NCI-H1436 (cell line): ENCODE measurements around the gene KLHDC7B.

Source experiments
- DNase-seq: peaks from one replicate; lab custom pipeline; 2025; lab: John Stamatoyannopoulos, UW

Gene KLHDC7B

DNA sequence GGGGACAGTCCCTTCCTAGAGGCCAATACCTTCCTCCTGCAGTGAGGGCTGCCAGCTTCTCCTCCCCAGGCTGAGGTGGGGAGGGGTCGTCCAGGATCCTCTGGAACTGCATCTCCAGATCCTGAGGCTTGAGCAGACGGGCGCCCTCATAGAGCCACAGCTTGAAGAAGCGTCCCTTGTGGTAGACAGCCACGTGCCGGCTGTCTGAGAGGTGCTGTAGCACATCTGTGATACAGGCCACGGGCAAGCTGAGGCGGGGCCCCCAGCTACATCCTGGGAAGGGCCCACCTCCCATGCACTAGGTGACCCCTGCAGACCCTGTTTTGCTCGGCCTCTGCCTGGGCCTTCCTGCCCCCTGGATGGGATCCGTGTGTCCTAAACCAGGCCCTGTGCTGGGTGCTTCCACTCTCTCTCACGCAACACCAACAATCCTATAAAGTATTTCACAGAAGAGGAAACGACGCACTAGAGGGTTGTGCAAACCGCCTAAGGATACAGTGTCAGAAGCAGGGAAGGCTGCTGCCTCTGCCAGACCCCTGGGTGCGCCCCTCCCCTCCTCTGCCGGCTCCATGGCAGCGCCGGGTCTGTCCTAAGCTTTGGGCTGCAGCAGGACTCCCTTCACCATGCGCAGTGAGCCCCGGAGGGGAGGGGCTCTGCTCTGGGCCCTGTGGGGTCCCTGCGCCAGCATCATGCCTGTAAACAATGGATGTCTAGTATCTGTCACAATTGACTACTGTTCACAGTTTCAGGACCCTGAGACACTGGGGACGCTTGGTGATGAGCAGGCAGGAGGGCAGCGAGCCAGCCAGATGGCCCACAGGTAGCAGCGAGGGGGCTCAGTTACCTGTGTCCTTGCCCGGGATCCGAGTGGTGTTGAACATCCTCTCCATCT lies 28.0 kb downstream of the KLHDC7B start:
- DNase-seq, result no peak

GRCh38 chr22:50574383-50574755 lies 28.7 kb downstream of the KLHDC7B start:
- no peak for DNase-seq

DNA sequence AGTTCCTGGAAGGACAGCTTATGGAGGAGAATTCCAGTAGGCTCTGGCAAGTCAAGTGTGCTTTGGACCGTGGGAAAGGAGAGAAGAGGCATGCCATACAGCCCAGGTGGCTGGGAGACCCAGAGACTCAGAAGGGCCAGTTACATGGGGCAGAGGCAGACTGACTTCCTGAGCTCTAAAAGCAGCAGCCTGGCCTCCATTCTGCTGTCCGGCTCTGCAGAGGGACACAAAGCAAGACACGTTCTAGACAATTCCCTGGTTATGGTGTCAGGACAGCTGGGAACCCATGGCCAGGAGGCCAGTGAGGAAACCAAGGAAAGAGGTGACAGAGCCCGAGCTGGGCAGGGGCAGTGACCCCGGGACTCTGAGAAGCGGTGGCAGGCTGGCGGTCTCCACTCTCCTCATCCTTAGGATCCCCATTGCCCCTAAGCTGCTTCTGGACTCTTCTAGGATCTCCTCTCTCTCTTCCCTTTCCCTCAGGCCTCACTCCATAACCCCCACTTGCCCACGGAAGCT lies 29.8 kb downstream of the KLHDC7B start:
- DNase-seq, result no peak

DNA sequence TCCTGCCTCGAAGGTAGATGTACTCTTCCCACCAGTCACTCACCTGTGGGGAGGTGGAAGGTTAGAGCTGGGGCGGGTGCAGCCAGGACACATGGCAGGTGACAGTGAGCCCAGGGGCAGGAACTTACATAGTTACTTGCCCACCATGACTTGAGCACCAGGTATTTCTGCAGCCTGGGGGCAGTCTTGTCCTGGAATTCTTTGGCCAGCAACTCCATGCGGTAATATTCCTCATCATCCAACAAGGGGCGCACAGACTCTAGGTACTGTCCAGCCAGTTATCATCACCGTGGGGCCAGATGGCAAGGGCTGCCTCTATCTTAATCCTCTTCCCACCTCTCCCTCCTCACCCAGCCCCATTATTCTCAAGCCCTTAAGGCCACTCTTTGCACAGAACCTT lies 30.4 kb downstream of the KLHDC7B start:
- no peak for DNase-seq

GRCh38 chr22:50576806-50577696 lies 31.4 kb downstream of the KLHDC7B start:
- DNase-seq, result no peak

DNA sequence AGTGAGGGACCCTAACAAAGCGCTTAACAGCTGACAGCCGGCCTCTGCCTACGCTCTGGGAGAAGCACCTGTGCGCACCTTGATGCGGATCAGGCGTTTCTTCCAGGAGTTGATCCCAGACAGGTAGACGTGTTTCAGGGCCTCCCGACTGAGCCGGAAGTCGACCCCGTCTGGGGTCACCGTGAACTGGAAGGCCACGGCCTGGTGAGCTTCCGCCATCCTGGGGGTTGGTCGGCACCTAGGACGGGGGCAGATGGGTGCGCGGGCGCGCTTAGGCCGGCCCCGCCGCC lies 31.9 kb downstream of the KLHDC7B start:
- no peak for DNase-seq

DNA sequence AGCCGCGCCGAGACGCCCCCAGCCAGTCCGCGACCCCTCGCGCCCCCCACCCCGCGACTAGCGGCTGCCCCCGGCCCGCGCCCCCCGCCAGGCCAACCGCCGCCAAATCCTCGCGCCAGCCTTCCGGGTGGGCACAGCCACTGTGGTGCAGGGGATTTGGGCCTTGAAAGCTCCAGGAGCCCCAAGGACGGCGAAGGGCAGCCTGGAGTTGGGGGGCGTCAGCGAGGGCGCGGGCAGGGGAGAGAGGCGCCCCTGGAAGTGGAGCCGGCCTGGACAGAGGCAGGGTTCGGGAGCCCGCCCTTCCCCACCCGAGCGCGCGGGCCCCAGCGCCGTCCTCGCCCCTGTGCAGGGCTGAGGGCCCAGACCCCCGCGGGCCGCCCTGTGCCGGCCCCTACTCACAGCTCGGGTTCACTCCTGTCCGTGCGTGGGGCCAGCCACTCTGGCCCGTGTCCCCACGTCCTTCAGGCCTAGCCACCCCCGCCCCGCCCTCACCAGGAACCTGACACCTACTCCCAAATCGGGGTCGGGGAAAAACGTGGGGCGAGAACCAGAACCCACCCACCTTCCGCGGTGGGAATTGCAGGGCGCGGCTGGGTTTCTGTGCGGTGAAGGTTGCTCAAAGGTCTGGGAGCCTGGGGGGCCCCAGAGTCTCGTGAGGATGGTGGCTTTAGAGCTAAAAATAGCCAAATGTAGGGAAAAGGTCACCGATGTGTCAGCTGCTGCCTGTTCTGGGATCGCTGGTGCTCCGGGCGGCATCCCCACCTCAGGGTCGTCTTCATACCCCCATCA lies 32.5 kb downstream of the KLHDC7B start, which contains the start of gene CPT1B:
Gene CPT1B (minus strand): TSS at position 441 of the 789 bp plus-strand sequence. CDS start 512 bp downstream, outside the sequence.
- DNase-seq, result no peak

- no peak for DNase-seq
These were observed 33.1 kb downstream of the KLHDC7B start for GRCh38 chr22:50578776-50579310.

- no peak for DNase-seq
These were observed 34.1 kb downstream of the KLHDC7B start for GRCh38 chr22:50579752-50580151.

DNA sequence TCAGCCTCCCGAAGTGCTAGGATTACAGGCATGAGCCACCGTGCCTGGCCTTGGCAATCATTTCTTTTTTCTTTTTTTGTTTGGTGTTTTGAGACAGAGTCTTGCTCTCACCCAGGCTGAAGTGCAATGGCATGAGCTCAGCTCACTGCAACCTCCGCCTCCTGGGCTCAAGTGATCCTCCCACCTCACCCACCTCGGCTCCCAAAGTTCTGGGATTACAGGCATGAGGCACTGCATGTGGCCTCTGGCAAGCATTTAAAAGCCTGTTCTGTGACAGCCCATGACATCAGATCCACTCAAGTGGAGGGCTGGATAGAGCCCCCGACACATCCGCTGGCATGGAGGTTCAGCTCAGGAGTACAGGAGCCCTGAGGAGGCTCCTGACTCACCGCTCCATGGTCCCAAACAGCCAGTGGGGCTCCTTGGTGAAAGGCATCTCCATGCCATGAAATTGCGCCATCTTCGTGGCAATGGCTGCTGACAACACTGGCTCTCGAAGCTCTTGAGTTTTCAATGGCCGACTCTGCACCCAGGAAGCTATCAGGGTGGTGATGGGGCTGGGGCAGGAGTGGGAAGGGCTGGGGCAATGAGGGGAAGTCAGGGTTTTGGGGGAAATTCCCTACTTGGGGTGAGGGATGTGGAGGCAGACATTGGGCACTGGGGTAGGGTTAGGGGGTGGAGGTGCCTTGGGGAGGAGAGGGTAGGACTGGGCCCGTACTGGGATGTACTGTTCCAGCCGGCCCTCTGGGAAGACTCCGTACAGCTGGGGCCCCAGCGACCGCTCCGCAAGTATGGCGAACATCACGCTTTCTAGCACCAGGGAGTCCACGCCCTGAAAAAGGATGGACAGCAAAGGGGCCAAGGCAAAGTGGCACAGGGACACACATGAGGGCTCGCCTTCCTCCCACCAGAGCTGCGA lies 35.6 kb downstream of the KLHDC7B start:
- no peak for DNase-seq

DNA sequence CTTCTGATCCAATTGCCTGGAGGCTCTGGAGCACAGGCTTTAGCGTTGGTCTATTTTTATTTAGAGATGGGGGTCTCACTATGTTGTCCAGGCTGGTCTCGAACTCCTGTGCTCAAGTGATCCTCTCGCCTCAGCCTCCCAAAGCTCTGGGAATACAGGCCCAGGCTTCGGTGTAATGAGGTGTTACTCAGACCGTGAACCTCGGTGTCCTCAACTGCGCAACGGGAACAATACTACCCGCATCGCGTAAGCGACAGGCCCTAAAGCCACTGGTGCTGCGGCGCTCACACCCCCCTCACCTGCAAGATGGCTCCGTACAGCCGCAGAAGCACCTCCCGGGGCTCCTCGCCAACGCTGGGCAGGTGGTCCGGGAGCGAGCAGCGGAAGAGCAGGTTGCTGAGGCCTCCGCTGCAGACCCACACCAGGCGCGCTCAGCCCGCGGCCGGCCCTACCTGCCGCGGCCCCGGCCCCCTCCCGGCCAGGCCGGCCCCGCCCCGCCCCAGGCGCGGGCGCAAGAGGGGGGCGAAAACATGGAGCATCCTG lies 36.3 kb downstream of the KLHDC7B start:
- no peak for DNase-seq

DNA sequence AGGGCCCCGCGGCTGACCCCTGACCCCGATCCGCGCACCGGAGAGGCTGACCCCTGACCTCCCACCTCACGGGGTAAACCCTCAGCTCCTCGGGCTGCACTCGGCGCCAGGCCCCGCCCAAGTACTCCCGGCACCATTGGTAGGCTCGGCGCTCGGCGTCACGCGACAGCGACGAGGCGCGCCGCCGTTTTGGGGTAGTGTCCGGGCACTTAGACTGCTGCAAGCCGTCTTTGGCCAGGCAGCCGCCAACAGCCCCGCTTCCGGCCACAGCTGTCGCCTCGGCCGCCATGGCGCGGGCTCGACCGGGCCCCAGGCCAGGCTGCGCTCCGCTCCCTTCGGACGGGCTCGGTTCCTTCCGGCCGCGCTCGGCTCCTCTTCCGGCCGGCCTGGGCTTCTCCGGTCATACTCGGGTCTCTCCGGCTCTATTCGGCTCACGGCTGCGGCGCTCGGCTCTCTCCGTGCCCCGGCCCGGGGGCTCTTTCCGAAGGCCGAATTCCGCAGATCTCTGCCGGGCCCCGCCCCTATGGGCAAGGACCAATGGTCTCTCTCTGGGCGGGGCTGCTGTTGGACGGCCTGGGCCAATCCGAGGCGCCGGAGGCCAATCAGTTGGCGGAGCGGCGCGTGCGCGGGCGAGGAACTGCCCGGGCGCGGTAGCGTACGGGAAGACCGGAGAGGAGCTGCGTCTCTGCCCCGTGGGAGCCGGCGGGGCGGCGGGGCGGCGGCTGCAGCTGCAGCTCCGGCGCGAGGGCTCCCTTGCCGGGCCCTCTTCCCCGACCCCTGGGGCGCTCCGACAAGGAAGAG lies 37.0 kb downstream of the KLHDC7B start, which contains the start of gene CHKB:
Gene CHKB (minus strand): TSS at position 357 of the 801 bp plus-strand sequence. CDS start 68 bp downstream, at position 289.
- DNase-seq, result peak; percentile 99

DNA sequence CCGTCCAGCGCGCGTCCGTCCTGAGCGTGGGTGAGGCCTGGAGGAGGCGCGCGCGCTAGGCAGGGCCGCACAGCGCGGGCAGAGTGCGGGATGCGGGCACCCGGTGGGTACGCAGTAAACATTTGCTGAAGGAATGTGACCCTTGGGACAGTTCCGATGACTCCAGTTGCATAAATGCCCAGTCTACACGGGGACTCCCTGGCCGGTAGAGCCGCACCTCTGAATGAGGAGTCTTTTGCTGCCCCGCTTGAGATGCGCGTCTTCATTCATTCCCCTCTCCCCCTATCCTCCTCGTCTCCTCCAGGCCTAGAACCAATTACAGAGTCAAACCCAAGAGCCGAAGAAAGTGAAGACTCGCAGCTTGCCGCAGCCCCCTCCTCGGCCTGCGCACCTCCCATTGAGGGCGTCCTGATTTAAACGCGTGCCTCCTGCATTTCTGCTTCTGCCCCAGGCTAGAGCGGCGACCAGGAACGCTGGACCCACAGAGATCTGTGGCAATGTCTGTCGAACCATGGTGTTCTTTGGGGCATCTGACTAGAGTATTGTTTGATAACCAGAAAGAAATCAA lies 37.7 kb downstream of the KLHDC7B start:
- DNase-seq, result no peak

DNA sequence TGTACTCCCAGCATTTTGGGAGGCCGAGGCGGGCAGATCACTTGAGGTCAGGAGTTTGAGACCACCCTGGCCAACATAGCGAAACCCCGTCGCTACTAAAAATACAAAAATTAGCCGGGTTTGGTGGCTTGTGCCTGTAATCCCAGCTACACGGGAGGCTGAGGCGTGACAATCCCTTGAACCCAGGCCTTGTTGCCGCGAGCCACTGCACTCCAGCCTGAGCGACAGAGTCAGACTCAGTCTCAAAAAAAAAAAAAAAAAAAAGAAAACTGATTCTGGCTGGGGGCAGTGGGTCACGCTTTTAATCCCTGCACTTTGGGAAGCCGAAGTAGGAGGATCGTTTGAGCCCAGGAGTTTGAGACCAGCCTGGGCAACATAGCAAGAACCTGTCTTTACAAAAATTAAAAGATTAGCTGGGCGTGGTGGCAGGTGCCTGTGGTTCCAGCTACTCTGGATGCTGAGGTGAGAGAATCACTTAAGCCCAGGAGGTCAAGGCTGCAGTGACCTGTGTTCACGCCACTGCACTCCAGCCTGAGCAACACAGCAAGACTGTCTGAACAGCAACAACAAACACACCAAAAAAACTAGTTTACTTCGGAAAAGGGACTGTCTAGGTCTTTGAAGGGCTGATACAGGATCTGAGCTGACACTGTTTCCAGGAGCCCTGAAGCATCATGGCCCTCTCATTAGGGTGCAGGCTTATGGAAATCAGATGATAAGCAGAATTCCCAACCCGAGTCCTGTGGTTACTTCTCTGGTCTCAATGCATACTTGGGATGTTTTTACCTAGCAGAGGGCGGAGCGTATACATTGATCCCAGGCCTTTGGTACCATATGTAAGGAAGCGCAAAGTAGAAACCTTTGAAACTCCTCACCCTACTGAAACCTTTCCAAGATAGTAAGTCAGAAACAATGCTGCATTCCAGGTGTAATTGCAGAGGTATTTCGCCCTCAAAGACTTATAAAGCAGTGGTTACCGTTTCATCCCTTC lies 38.7 kb downstream of the KLHDC7B start:
- DNase-seq, result no peak

- no peak for DNase-seq
These were observed 39.5 kb downstream of the KLHDC7B start for GRCh38 chr22:50585238-50585637.

GRCh38 chr22:50585781-50586180 lies 40.1 kb downstream of the KLHDC7B start:
- no peak for DNase-seq

GRCh38 chr22:50586416-50586815 lies 40.7 kb downstream of the KLHDC7B start:
- no peak for DNase-seq

DNA sequence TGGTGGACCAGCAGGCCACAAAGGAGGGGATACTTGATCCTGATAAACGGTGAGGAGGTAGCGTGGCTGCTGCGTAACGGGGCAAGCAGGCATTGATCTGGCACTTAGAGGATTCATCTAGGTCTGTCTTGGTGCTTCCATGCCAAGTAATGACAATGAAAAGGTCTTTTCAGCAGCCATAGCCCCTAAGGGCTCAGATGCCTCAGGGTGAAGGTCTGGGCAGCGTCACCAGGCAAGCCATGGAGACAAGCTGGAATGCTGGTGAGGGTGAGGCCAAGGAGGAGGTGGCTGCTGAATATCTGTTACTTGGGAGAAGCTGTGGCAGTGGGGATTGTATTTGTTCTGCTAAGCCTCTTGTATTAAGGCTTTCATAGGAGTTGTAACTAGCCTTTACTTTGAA lies 41.7 kb downstream of the KLHDC7B start:
- DNase-seq, result no peak
